Bronchial epithelial cell (primary cell): ENCODE data around the gene PHB1. TPM values are rescaled to one million over a fixed set of nuclear protein-coding genes. Genes with fewer than 3 reads are reported as not detected.

Experiments
- DNase-seq: peaks from one replicate; pipeline ENCODE4 v3.0.0-alpha.2; 2010; ENCODE audit warnings: low read depth
- FAIRE-seq: peaks from 2 replicates; lab custom pipeline; 2011; peaks lifted over from hg19 to GRCh38; lab: Jason Lieb, UNC
- H3K27me3 ChIP-seq: 2 replicates; pipeline ENCODE4 v1.5.1; 2011; ENCODE audit warnings: low read length; ENCODE audit not compliant: control insufficient read depth, insufficient read depth
- H3K36me3 ChIP-seq: 2 replicates; pipeline ENCODE4 v1.5.1; 2011; ENCODE audit warnings: low read length; ENCODE audit not compliant: control insufficient read depth, insufficient read depth
- H3K4me3 ChIP-seq: 2 replicates; pipeline ENCODE4 v1.5.1; 2011; ENCODE audit warnings: mild to moderate bottlenecking, low read depth, low read length, control low read depth
- CTCF ChIP-seq: IDR thresholded peaks from 2 replicates; pipeline ENCODE4 v1.5.1; 2011; ENCODE audit warnings: mild to moderate bottlenecking, moderate library complexity, low read length, control low read depth, inconsistent platforms; ENCODE audit not compliant: insufficient read depth, severe bottlenecking
- total RNA-seq: library from RNA; depleted of rRNA; stranded (reverse); fragments of >200 nt; gene quantifications from 2 replicates; pipeline ENCODE4 v1.2.1, GENCODE V29; 2014

Gene PHB1
- total RNA-seq, 1 donor from 2014 or later = 235 TPM

DNA sequence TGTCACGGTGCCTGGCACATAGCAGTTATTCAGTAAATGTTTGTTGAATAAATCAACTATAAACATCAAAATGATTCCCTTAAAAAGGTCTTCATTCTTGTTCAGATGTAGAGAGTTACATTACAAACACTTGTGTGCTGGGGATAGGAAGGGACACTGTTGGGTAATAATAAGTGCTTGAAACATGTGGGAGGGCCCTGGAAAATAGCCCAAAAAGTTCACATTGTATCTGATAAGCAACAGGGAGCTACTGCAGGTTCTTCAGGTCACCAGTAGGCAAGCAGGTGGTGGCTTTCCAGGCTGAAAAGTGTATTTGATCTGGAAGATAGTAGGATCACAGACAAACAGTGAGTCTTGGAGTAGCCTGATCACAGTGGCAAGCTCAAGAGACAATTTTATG lies 33.6 kb downstream of the PHB1 start:
- no peak for TF ChIP-seq CTCF
- Histone ChIP-seq H3K36me3 (no peaks in the 10 kb centered on the region), H3K4me3 (no peak overlapping the region), H3K27me3 (peaks cover 1% of the 10 kb centered on the region)
- no peak for DNase-seq
- FAIRE-seq = no peak

- H3K36me3 ChIP-seq = no peaks in the 10 kb centered on the region
- DNase-seq (no peak), FAIRE-seq (no peak)
- H3K4me3 ChIP-seq = no peak overlapping the region
- H3K27me3 ChIP-seq = peaks cover 1% of the 10 kb centered on the region
- TF ChIP-seq CTCF = no peak
Observed at GRCh38 chr17:49379926-49380325, 34.8 kb downstream of the PHB1 start.

DNA sequence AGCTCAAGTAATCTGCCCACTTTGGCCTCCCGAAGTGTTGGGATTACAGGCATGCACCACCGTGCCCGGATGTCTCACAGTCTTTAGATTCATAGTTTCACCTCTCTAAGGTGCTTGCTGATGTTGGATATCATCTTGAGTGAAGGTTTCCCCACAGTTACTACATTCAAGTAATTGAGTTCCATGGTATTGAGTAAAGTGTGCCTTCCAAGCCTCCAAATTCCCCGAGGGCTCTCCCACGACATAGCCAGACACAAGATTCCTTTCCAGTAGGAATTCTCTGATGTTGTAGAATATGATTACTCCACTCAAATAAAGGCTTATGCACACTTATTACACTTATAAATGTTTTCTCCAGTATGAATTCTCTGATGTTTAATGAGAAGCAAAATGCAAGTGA lies 36.4 kb downstream of the PHB1 start:
- Histone ChIP-seq H3K36me3 (no peaks in the 10 kb centered on the region), H3K27me3 (peaks cover 1% of the 10 kb centered on the region), H3K4me3 (no peak overlapping the region)
- FAIRE-seq (no peak), DNase-seq (no peak)
- TF ChIP-seq CTCF = no peak

DNA sequence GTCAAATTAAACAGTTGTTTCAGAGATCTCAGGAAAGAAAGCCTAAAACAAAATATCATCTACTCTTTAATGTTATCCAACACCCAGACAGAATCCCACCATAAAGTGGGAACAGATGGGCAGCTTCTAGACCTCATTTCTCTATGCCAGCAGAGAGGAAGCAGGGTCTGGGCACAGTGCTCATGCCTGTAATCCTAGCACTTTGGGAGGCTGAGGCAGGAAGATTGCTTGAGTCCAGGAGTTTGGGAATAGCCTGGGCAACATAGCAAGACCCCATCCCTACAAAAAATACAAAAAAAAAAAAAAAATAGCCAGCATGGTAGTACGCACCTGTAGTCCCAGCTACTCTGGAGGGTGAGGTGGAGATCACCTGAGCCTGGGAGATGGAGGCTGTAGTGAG lies 39.1 kb downstream of the PHB1 start:
- no peak for DNase-seq
- no peak for TF ChIP-seq CTCF
- FAIRE-seq = no peak

GRCh38 chr17:49373115-49373514 lies 41.6 kb downstream of the PHB1 start:
- Histone ChIP-seq H3K4me3 (no peak overlapping the region), H3K27me3 (no peaks in the 10 kb centered on the region), H3K36me3 (no peaks in the 10 kb centered on the region)
- TF ChIP-seq CTCF = no peak
- DNase-seq = no peak
- FAIRE-seq = no peak

More for the DNA sequence above, 39.1 kb downstream of the PHB1 start:
- no peaks in the 10 kb centered on the region for H3K36me3 ChIP-seq
- H3K27me3 ChIP-seq = no peaks in the 10 kb centered on the region
- no peak overlapping the region for H3K4me3 ChIP-seq

GRCh38 chr17:49372425-49372824 lies 42.3 kb downstream of the PHB1 start:
- Histone ChIP-seq H3K27me3 (no peaks in the 10 kb centered on the region), H3K36me3 (no peaks in the 10 kb centered on the region), H3K4me3 (no peak overlapping the region)
- TF ChIP-seq CTCF = no peak
- FAIRE-seq (no peak), DNase-seq (no peak)
